ENCODE results near the gene GTF3A.
"Not testable (repeated sequence)": the region's sequence is repeated elsewhere in the genome, so short reads cannot be mapped to it uniquely, and the experiment has no call there.

GTF3A gene

DNA sequence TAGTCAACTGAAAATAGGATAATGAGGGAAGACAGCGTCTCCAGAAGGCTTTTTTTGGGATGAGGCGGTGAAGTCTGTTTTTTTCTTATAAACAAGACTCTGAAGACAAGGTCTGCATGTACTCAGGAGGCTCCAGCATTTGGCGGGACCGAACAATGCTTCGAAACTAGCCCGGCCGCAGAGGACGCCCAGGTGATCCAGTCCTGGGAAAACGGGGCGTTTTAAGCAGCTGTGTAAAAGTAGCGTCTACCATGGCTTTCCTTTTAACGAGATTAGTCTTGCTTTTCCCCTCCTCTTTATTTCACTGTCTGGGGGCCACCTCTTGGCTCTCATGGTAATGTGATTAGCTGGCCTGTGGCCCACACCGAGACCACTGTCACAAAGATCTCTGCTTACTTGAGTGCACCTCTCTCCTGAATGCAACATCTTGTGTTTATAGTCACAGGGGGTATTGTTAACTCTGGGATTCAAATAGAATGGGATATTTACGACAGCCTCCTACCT lies 29.4 kb upstream of the GTF3A start:
- no peak for FAIRE-seq

GRCh38 chr13:27396252-27396846 lies 28.1 kb upstream of the GTF3A start:
- TF ChIP-seq, protein P1, sequence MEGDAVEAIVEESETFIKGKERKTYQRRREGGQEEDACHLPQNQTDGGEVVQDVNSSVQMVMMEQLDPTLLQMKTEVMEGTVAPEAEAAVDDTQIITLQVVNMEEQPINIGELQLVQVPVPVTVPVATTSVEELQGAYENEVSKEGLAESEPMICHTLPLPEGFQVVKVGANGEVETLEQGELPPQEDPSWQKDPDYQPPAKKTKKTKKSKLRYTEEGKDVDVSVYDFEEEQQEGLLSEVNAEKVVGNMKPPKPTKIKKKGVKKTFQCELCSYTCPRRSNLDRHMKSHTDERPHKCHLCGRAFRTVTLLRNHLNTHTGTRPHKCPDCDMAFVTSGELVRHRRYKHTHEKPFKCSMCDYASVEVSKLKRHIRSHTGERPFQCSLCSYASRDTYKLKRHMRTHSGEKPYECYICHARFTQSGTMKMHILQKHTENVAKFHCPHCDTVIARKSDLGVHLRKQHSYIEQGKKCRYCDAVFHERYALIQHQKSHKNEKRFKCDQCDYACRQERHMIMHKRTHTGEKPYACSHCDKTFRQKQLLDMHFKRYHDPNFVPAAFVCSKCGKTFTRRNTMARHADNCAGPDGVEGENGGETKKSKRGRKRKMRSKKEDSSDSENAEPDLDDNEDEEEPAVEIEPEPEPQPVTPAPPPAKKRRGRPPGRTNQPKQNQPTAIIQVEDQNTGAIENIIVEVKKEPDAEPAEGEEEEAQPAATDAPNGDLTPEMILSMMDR (IDR thresholded peaks at IDR 0.05; ENCODE audit: insufficient read depth, missing control alignments), result no peak
- no peak for FAIRE-seq
- no peak for DNase-seq (ENCODE audit: insufficient read length, low spot score)

More for the DNA sequence above, 29.4 kb upstream of the GTF3A start:
- DNase-seq (ENCODE audit: insufficient read length, low spot score), result no peak
- TF ChIP-seq, protein P1 (IDR thresholded peaks at IDR 0.05; ENCODE audit: insufficient read depth, missing control alignments), result no peak

DNA sequence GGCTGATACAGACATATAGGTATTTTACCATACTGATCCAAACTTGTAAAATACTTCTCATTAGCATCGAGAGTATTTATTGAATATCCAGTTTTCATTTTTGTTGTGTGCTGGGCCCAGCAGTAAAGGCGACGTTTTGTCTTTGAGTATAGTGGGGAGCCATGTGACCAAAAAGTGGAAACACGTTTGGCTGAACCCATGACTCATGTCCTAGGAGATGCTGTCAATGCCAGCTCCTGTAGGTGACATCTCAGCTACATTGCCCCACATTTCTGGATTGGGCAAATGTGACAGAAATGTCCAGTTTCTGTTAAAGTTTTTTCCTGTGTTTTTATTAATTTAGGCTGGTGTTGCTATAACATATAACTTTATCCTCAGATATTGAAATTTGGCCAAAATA lies 26.1 kb upstream of the GTF3A start:
- TF ChIP-seq, protein P1 (IDR thresholded peaks at IDR 0.05; ENCODE audit: insufficient read depth, missing control alignments), result no peak
- FAIRE-seq, result no peak

GRCh38 chr13:27400405-27400804 lies 24.0 kb upstream of the GTF3A start:
- FAIRE-seq; DNase-seq (ENCODE audit: insufficient read length, low spot score): not testable (repeated sequence)

More for the DNA sequence above, 26.1 kb upstream of the GTF3A start:
- DNase-seq (ENCODE audit: insufficient read length, low spot score), result no peak

- no peak for DNase-seq (ENCODE audit: insufficient read length, low spot score)
- TF ChIP-seq, protein P1 (IDR thresholded peaks at IDR 0.05; ENCODE audit: insufficient read depth, missing control alignments), result no peak
- no peak for FAIRE-seq
These were observed 23.2 kb upstream of the GTF3A start for GRCh38 chr13:27401210-27401609.

DNA sequence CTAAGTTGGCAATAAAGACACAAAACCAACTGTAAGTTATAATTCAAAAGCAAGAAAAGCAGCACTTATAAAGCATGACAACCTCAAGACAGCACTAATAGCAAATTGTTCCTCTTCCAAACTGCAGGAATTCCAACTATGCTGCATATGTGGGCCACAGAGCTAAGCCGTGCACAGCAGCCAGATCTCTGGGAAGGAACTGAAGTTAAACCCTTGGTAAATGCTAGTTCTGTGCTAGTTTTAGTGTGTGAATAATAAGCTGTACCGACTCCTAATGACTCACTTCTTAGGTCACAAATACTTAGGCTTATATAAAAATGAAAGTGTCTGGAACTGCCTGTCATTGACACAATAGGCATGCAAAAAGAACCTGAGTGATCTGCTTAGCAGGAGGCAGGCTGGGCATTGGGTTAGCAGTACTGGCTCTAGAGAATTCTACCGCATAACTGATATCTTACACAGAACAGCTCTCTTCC lies 21.2 kb upstream of the GTF3A start:
- TF ChIP-seq, protein P1 (IDR thresholded peaks at IDR 0.05; ENCODE audit: insufficient read depth, missing control alignments), result no peak
- no peak for FAIRE-seq

GRCh38 chr13:27403727-27404385 lies 20.6 kb upstream of the GTF3A start:
- TF ChIP-seq, protein P1 (IDR thresholded peaks at IDR 0.05; ENCODE audit: insufficient read depth, missing control alignments), result no peak
- FAIRE-seq (no peak), DNase-seq (ENCODE audit: insufficient read length, low spot score) (no peak)

More for the DNA sequence above, 21.2 kb upstream of the GTF3A start:
- DNase-seq (ENCODE audit: insufficient read length, low spot score), result no peak
